Left lung (tissue), 10 donors: Measurements from ENCODE around the gene NTRK2. TPM values are rescaled to one million over a fixed set of nuclear protein-coding genes. Genes with fewer than 3 reads are reported as not detected.

ENCODE experiments used
- ATAC-seq: fragments of 200-7000 bp; cut with Tn5 transposase; one replicate; pipeline ENCODE4 v1.9.1; 2020; ENCODE audit warnings: moderate library complexity
- DNase-seq, 4 donors: peaks; one replicate each; pipeline ENCODE4 v3.0.0-alpha.2; 2013 to 2020
- H3K27ac ChIP-seq, 2 donors: fragments of 200-600 bp; sonication (generic) in 1 of 2; one replicate each; pipeline versions ENCODE4 v1.5.0 to v1.8.0; 2020 to 2021
- H3K27me3 ChIP-seq, 2 donors: fragments of 200-600 bp; sonication (generic) in 1 of 2; one replicate each; pipeline versions ENCODE4 v1.5.0 to v1.8.0; 2020 to 2021
- H3K36me3 ChIP-seq, 2 donors: fragments of 200-600 bp; sonication (generic) in 1 of 2; one replicate each; pipeline versions ENCODE4 v1.5.0 to v1.8.0; 2020 to 2021
- H3K4me1 ChIP-seq, 2 donors: fragments of 200-600 bp; one replicate each; pipeline ENCODE4 v1.8.0; 2021
- H3K4me3 ChIP-seq, 2 donors: fragments of 200-600 bp; sonication (generic) in 1 of 2; one replicate each; pipeline versions ENCODE4 v1.5.0 to v1.8.0; 2020 to 2021; ENCODE audit warnings: mild to moderate bottlenecking in 1 of 2
- H3K9me3 ChIP-seq, 2 donors: fragments of 200-600 bp; sonication (generic) in 1 of 2; one replicate each; pipeline versions ENCODE4 v1.5.0 to v1.8.0; 2020 to 2021
- CTCF ChIP-seq, 2 donors: fragments of 200-600 bp; sonication (generic) in 1 of 2; IDR thresholded peaks; one replicate each; pipeline versions ENCODE4 v1.5.0 to v1.8.0; 2021; ENCODE audit warnings: antibody characterized with exemption in 2 of 2
- intact Hi-C, 2 donors: fragments of 100-400 bp; cut with DNase I; formaldehyde crosslinking; loops; one replicate each; pipeline versions ENCODE4 v1.11.2 to v1.14.2; 2022
- polyA plus RNA-seq, 6 donors: library from polyadenylated mRNA; unstranded; fragments of 120-200 nt; gene quantifications; one replicate each; pipeline ENCODE4 v1.2.1, GENCODE V29; 2013; ENCODE audit not compliant: insufficient read length in 6 of 6
- total RNA-seq, 2 donors: library from RNA; stranded (reverse); fragmentation: NEBNext Ultra II Directional; extraction: Animal tissue kit (Norgen Biotek cat#: 25700); gene quantifications; one replicate each; pipeline ENCODE4 v1.2.1, GENCODE V29; 2021
- donor health status: DM: no; HTN: yes; CAD: no.
- donor health status: DM: no; HTN: no; CAD: no.

The NTRK2 gene
- total and polyA plus RNA-seq, 8 donors, result 0.29 to 3.8 (median 1.7) TPM

GRCh38 chr9:84937180-84937579 is 267.7 kb downstream of the NTRK2 start:
- no peaks in the 10 kb centered on the region for H3K4me1 ChIP-seq
- no peak overlapping the region for H3K27ac ChIP-seq
- H3K9me3 ChIP-seq, result no peaks in the 10 kb centered on the region
- no peak overlapping the region for H3K4me3 ChIP-seq
- H3K36me3 ChIP-seq, result no peaks in the 10 kb centered on the region
- intact Hi-C loops, result no loop called here
- no peak for ATAC-seq
- TF ChIP-seq CTCF (IDR thresholded peaks at IDR 0.05), result no peak
- H3K27me3 ChIP-seq, result no peaks in the 10 kb centered on the region
- no peak for DNase-seq

- no peaks in the 10 kb centered on the region for H3K36me3 ChIP-seq
- no peaks in the 10 kb centered on the region for H3K27me3 ChIP-seq
- no peak for DNase-seq
- H3K9me3 ChIP-seq, result no peaks in the 10 kb centered on the region
- no peak for ATAC-seq
- no peaks in the 10 kb centered on the region for H3K4me1 ChIP-seq
- intact Hi-C loops, result no loop called here
- no peak overlapping the region for H3K27ac ChIP-seq
- no peak overlapping the region for H3K4me3 ChIP-seq
- TF ChIP-seq CTCF (IDR thresholded peaks at IDR 0.05), result no peak
Observed at GRCh38 chr9:84937581-84937980, 268.1 kb downstream of the NTRK2 start.

- Histone ChIP-seq H3K27me3 (no peaks in the 10 kb centered on the region), H3K36me3 (no peaks in the 10 kb centered on the region), H3K27ac (no peak overlapping the region), H3K4me3 (no peak overlapping the region), H3K9me3 (no peaks in the 10 kb centered on the region), H3K4me1 (no peaks in the 10 kb centered on the region)
- no peak for ATAC-seq
- DNase-seq, result no peak
- TF ChIP-seq CTCF (IDR thresholded peaks at IDR 0.05), result no peak
- intact Hi-C loops, result no loop called here
Observed at GRCh38 chr9:84939774-84940173, 270.2 kb downstream of the NTRK2 start.

- DNase-seq (no peak), ATAC-seq (no peak)
- H3K4me1 ChIP-seq, result no peaks in the 10 kb centered on the region
- H3K27me3 ChIP-seq, result no peaks in the 10 kb centered on the region
- intact Hi-C loops, result no loop called here
- no peak for TF ChIP-seq CTCF (IDR thresholded peaks at IDR 0.05)
- H3K4me3 ChIP-seq, result no peak overlapping the region
- no peaks in the 10 kb centered on the region for H3K9me3 ChIP-seq
- no peaks in the 10 kb centered on the region for H3K36me3 ChIP-seq
- no peak overlapping the region for H3K27ac ChIP-seq
Observed at GRCh38 chr9:84940294-84940693, 270.8 kb downstream of the NTRK2 start.

- no peak overlapping the region for H3K27ac ChIP-seq
- intact Hi-C loops, result no loop called here
- H3K9me3 ChIP-seq, result no peaks in the 10 kb centered on the region
- H3K4me3 ChIP-seq, result no peak overlapping the region
- ATAC-seq (no peak), DNase-seq (no peak)
- H3K4me1 ChIP-seq, result no peaks in the 10 kb centered on the region
- H3K27me3 ChIP-seq, result no peaks in the 10 kb centered on the region
- no peak for TF ChIP-seq CTCF (IDR thresholded peaks at IDR 0.05)
- H3K36me3 ChIP-seq, result no peaks in the 10 kb centered on the region
Observed at GRCh38 chr9:84941792-84942191, 272.3 kb downstream of the NTRK2 start.
